Caki2 (cell line): ENCODE results near the gene C17orf113. TPM values are rescaled to one million over a fixed set of nuclear protein-coding genes. Genes with fewer than 3 reads are reported as not detected.

Source experiments
- DNase-seq: peaks from one replicate; pipeline ENCODE4 v3.0.0-alpha.2; 2015; ENCODE audit warnings: low read depth
- in situ Hi-C: cut with HindIII; loops from 2 replicates; pipeline ENCODE4 v1.10.0; 2016; ENCODE audit warnings: low sequenced_read_pairs, low pct_unique_long_range_greater_than_20kb, mixed read lengths
- total RNA-seq: library from RNA; depleted of rRNA; stranded (reverse); fragments of >200 nt; shearing (Covaris generic); gene quantifications from 2 replicates; pipeline ENCODE4 v1.2.3, GENCODE V29; 2014; ENCODE audit warnings: low replicate concordance

Gene C17orf113
- total RNA-seq, 1 experiment from 2014 or later = 0.98 TPM

GRCh38 chr17:42051645-42052044 lies 1.2 kb upstream of the C17orf113 start:
- in situ Hi-C loops = no loop called here
- no peak for DNase-seq

GRCh38 chr17:42051013-42051400 lies 606 bp upstream of the C17orf113 start:
- in situ Hi-C loops = no loop called here

GRCh38 chr17:42049834-42050392 lies 488 bp downstream of the C17orf113 start:
- no peak for DNase-seq
- in situ Hi-C loops = no loop called here

More at GRCh38 chr17:42051013-42051400, 606 bp upstream of the C17orf113 start:
- DNase-seq = no peak

- in situ Hi-C loops = no loop called here
- no peak for DNase-seq
Observed at GRCh38 chr17:42047343-42047742, 3.1 kb downstream of the C17orf113 start.

GRCh38 chr17:42045719-42046118 lies 4.7 kb downstream of the C17orf113 start:
- in situ Hi-C loops = no loop called here
- no peak for DNase-seq

- no peak for DNase-seq
- in situ Hi-C loops = no loop called here
Observed at GRCh38 chr17:42042598-42043319, 7.6 kb downstream of the C17orf113 start.

GRCh38 chr17:42041619-42042018 lies 8.8 kb downstream of the C17orf113 start:
- DNase-seq = no peak
- in situ Hi-C loops = no loop called here

GRCh38 chr17:42040818-42041217 lies 9.6 kb downstream of the C17orf113 start:
- in situ Hi-C loops = no loop called here
- DNase-seq = no peak

GRCh38 chr17:42039794-42040763 lies 10.3 kb downstream of the C17orf113 start:
- in situ Hi-C loops = no loop called here
- no peak for DNase-seq

- DNase-seq = no peak
- in situ Hi-C loops = no loop called here
Observed at GRCh38 chr17:42038221-42038973, 12.0 kb downstream of the C17orf113 start.

GRCh38 chr17:42034059-42034458 lies 16.3 kb downstream of the C17orf113 start:
- in situ Hi-C loops = no loop called here
- DNase-seq = no peak

- DNase-seq = no peak
- in situ Hi-C loops = no loop called here
Observed at GRCh38 chr17:42031584-42031983, 18.8 kb downstream of the C17orf113 start.

GRCh38 chr17:42028791-42029127 lies 21.6 kb downstream of the C17orf113 start:
- no peak for DNase-seq
- in situ Hi-C loops = no loop called here

- no peak for DNase-seq
- in situ Hi-C loops = no loop called here
Observed at GRCh38 chr17:42027961-42028790, 22.2 kb downstream of the C17orf113 start.

- DNase-seq = no peak
- in situ Hi-C loops = no loop called here
Observed at GRCh38 chr17:42027590-42027889, 22.9 kb downstream of the C17orf113 start.

GRCh38 chr17:42026857-42027589 lies 23.4 kb downstream of the C17orf113 start:
- in situ Hi-C loops = no loop called here
- DNase-seq = no peak

GRCh38 chr17:42025936-42026335 lies 24.5 kb downstream of the C17orf113 start:
- DNase-seq = no peak
- in situ Hi-C loops = no loop called here
